GM13977 (cell line): ENCODE measurements around the gene CCDC39.

Experiments used
- DNase-seq: peaks from one replicate; pipeline ENCODE4 v3.0.0; 2012; ENCODE audit warnings: low spot score
- in situ Hi-C: fragments of 300-500 bp; cut with MboI; formaldehyde crosslinking; loops from one replicate; pipeline ENCODE4 v1.12.0; 2022; ENCODE audit warnings: low sequenced_read_pairs, low pct_unique_long_range_greater_than_20kb, mixed read lengths, inconsistent platforms; ENCODE audit not compliant: unreplicated experiment
- TF ChIP-seq, protein P1 (sequence below): IDR thresholded peaks from 2 replicates; pipeline ENCODE4 v1.5.1; 2012; ENCODE audit warnings: mild to moderate bottlenecking, control low read depth; ENCODE audit not compliant: insufficient read depth; ENCODE audit errors: extremely low read depth, missing control alignments

CCDC39 gene

DNA sequence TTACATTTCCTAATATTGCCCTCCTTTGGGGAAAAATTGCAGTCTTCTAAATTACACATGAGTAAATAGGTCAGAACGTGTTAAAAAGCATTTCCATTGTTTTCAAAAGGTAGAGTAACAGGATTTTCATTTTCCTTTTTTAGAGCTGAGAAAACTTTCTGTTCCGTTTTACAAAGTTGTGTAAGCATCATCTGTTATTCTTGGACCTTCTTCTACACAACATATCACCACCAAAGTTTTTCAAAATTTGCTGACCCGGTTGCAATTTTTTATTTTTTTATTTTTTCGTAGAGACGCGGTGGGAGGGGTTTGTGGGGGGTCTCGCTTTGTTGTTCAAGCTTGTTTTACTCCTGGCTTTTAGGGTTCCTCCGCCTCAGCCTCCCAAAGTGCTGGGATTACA is 1.1 kb downstream of the CCDC39 start:
- TF ChIP-seq, protein P1, sequence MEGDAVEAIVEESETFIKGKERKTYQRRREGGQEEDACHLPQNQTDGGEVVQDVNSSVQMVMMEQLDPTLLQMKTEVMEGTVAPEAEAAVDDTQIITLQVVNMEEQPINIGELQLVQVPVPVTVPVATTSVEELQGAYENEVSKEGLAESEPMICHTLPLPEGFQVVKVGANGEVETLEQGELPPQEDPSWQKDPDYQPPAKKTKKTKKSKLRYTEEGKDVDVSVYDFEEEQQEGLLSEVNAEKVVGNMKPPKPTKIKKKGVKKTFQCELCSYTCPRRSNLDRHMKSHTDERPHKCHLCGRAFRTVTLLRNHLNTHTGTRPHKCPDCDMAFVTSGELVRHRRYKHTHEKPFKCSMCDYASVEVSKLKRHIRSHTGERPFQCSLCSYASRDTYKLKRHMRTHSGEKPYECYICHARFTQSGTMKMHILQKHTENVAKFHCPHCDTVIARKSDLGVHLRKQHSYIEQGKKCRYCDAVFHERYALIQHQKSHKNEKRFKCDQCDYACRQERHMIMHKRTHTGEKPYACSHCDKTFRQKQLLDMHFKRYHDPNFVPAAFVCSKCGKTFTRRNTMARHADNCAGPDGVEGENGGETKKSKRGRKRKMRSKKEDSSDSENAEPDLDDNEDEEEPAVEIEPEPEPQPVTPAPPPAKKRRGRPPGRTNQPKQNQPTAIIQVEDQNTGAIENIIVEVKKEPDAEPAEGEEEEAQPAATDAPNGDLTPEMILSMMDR: no peak
- DNase-seq: no peak
- in situ Hi-C loops: no loop called here

DNA sequence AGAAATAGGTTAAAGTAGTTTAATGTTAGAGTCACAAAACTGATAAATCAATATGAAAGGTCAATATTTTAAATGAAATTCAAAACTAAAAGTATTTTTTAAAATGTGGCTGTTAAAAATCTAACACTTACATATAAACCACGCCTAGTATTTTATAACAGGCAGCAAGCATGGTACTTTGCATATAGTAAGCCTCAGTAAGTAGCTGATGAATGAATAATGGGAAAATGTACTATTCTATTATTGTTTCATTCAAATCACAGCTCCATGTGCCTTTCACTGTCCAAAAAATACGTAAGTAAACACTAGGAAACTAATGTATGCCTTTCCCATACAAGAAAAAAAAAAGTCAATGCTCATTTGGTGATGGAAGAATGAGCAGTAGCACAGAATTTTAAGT is 17.8 kb downstream of the CCDC39 start:
- DNase-seq: no peak
- in situ Hi-C loops: no loop called here
- TF ChIP-seq, protein P1: no peak

DNA sequence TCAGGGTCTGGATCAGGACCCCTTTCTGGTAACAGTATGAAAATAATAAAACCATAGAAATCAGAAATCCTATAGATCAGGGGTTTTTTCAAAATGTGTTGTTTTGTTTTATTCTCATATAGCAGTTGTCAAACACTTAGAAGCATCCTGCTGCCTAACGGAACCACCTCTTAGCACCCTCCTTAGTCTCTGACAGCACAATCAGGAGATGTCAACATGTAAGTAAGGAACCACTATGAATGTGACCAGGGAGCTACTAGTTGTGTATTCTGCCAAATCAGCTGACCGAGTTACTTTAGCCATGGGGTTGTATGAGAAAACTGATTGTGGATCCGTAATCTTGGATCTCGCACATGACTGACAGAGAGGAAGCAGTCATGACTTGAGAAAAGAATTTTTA is 22.2 kb downstream of the CCDC39 start:
- no peak for DNase-seq
- in situ Hi-C loops: no loop called here
- TF ChIP-seq, protein P1: no peak

DNA sequence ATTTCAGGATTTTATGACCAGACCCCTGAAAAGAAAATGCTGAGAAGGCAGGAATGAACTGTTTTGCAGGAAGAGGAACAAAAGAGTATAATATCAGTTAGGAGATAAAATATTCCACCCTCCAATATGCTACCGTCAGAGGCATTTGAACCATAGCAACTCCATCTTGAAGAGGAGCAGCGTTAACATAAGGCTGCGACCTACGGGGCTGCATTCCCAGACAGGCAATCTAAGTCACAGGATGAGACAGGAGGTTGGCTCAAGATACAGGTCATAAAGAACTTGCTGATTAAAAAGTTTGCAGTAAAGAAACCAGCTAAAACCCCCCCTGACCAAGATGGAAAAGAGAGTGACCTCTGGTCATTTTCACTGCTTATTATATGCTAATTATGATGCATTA is 22.9 kb downstream of the CCDC39 start:
- DNase-seq: no peak
- TF ChIP-seq, protein P1: no peak
- in situ Hi-C loops: no loop called here

DNA sequence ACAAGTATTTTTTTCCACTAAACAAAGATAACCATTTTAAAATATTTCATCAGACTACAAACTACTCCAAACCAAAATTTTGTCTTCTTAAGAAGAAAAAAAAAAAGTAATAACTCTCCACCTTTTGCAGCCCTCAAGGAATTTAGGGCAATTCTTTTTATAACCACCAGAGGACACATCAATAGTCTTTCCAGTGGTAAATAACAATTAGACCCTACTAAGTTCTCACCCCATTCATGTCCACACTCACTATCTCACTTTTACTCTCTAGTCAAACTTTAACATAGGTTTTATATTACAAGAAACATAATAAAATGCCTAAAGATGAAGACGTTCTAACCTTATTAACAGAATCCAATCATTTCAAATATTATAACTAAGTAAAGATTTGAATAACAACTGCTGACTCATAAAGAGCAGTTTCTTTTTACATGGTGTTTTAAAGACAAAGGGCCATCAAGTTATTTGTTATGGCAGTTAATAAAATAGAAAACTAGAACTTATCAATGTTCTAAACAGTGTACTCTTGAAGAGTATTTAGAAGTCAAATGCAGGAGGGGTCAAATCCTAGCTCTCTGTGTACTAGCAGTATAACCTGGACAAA is 33.0 kb downstream of the CCDC39 start:
- DNase-seq: no peak
- in situ Hi-C loops: no loop called here

DNA sequence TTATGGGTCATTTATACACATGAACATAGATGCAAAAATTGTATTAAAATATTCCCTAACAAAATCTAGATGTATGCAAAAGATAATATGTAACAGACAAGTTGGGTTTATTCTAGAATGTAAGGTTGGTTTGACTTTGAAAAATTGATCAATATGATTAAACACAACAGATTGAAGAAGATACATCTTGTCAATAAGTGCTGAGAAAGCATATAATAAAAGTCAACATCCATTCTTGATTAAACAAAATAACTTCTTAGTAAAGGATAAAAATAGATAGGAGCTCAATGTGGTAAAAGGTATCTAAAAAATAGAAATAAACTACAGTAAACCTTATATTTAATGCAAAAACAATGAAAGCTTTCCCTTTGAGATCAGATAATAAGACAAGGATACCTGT is 38.3 kb downstream of the CCDC39 start:
- in situ Hi-C loops: no loop called here
- DNase-seq: no peak
- TF ChIP-seq, protein P1: no peak

More for the DNA sequence above, 33.0 kb downstream of the CCDC39 start:
- TF ChIP-seq, protein P1: no peak

DNA sequence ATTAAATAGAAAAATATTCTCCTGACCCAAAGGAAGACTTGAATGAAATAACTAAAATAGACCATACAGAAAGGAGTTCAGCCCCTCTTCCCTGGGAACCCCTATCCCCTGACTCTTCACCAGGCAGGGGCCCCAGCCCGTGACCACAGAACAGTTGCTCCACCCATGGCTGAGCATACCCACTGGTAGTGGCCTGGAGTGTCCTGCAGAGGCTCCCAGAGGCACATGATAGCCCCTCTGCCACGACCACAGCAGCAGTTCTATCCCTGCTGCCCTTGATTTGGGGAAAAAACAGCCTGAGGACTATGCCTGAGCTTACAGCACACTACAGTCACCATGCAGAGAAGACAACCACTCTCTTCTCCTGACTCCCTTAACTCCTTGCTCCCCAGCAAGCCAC is 45.6 kb downstream of the CCDC39 start:
- TF ChIP-seq, protein P1: peak; percentile 45
- in situ Hi-C loops: no loop called here
- no peak for DNase-seq
